Measurements from ENCODE around the gene HAAO. TPM values are rescaled to one million over a fixed set of nuclear protein-coding genes. Genes with fewer than 3 reads are reported as not detected.

Gene HAAO
- total RNA-seq, 1 experiment from 2014 or later, result 47.5 TPM

DNA sequence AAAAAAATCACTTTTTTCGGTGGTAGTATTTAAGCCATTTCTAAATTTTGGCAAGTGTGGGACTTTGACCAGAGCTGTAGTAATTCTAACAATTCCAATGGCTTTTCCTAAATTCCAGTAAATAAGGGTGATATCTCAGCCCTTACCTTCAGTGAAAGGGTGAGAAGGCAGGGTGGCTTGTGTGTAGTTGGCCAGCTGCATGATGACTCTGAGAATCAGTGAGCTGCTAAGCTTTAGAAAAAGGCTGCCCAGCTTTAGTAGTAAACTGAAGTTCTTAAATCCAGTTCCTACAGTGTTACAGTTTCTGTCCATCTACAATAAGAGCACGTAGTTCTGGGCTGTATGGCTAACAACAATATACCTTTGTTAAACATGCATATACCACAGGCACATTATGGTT is 70.5 kb downstream of the HAAO start:
- Histone ChIP-seq H3K4me3 (ENCODE audit: low read depth, low read length) (no peak overlapping the region), H3K9me3 (no peaks in the 10 kb centered on the region), H3K4me1 (no peaks in the 10 kb centered on the region), H3K36me3 (ENCODE audit: control insufficient read depth, insufficient read depth, low read length) (no peaks in the 10 kb centered on the region), H3K27me3 (replicated peaks; ENCODE audit: control insufficient read depth, insufficient read depth, low read length) (no peaks in the 10 kb centered on the region)
- Mint-ChIP-seq H3K9me3 (ENCODE audit: unreplicated experiment) (no peaks in the 10 kb centered on the region), H3K4me1 (ENCODE audit: low read depth, unreplicated experiment) (no peaks in the 10 kb centered on the region), H3K4me3 (ENCODE audit: unreplicated experiment) (no peak overlapping the region), H3K27me3 (ENCODE audit: insufficient read depth, unreplicated experiment) (no peaks in the 10 kb centered on the region), H3K27ac (ENCODE audit: unreplicated experiment) (no peak overlapping the region), H3K36me3 (ENCODE audit: insufficient read depth, unreplicated experiment) (peaks cover 11% of the 10 kb centered on the region)
- intact Hi-C loops (cut with micrococcal nuclease; ENCODE audit: unreplicated experiment), result no loop called here
- TF ChIP-seq, protein P1, sequence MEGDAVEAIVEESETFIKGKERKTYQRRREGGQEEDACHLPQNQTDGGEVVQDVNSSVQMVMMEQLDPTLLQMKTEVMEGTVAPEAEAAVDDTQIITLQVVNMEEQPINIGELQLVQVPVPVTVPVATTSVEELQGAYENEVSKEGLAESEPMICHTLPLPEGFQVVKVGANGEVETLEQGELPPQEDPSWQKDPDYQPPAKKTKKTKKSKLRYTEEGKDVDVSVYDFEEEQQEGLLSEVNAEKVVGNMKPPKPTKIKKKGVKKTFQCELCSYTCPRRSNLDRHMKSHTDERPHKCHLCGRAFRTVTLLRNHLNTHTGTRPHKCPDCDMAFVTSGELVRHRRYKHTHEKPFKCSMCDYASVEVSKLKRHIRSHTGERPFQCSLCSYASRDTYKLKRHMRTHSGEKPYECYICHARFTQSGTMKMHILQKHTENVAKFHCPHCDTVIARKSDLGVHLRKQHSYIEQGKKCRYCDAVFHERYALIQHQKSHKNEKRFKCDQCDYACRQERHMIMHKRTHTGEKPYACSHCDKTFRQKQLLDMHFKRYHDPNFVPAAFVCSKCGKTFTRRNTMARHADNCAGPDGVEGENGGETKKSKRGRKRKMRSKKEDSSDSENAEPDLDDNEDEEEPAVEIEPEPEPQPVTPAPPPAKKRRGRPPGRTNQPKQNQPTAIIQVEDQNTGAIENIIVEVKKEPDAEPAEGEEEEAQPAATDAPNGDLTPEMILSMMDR (IDR thresholded peaks at IDR 0.05; ENCODE audit: insufficient read depth in 1 of 2, low read depth in 1 of 2, low read length in 1 of 2, severe bottlenecking in 1 of 2, unreplicated experiment in 1 of 2), result no peak
- CTCF ChIA-PET, result no interaction called here
- POLR2A ChIA-PET, result no interaction called here
- no peak for DNase-seq
- BruUV-seq (replicated peaks), result no TSS peak

Other genes with a start within 250 kb of the HAAO start
- gene MTA3, start 224.0 kb downstream of the HAAO start, total RNA-seq (2022), result 85.4 and 85.7 TPM in 2 replicates
- 10.9 and 11.0 TPM in 2 replicates for gene OXER1, start 28.4 kb downstream of the HAAO start, total RNA-seq (2022)